PFSK-1 (cell line): ENCODE data around the gene GINS2.

Experiments used
- FOXP2 ChIP-seq: optimal IDR thresholded peaks from 2 replicates; pipeline ENCODE3; 2011; ENCODE audit warnings: borderline replicate concordance, control low read depth, inconsistent platforms; ENCODE audit not compliant: insufficient read depth; ENCODE audit errors: extremely low read length, extremely low read depth
- POLR2AphosphoS5 ChIP-seq: IDR thresholded peaks from 2 replicates; pipeline ENCODE4 v1.6.1; 2012; ENCODE audit warnings: low read depth, mild to moderate bottlenecking, control low read depth, low read length, moderate library complexity
- REST ChIP-seq, 2 experiments: IDR thresholded peaks; 2 replicates each; pipeline versions ENCODE4 v1.6.1 to v1.8.0; 2011 to 2012; ENCODE audit warnings: low read depth in 2 of 2, low read length in 2 of 2, control low read depth in 1 of 2, inconsistent platforms in 1 of 2, mild to moderate bottlenecking in 1 of 2, moderate library complexity in 1 of 2; ENCODE audit not compliant: insufficient read depth in 1 of 2
- SIN3A ChIP-seq: IDR thresholded peaks from 2 replicates; pipeline ENCODE4 v1.6.1; 2012; ENCODE audit warnings: mild to moderate bottlenecking, low read length, moderate library complexity, borderline replicate concordance; ENCODE audit not compliant: insufficient read depth
- TAF1 ChIP-seq: IDR thresholded peaks from 2 replicates; pipeline ENCODE4 v1.6.1; 2012; ENCODE audit warnings: low read length, control low read depth, borderline replicate concordance; ENCODE audit not compliant: insufficient read depth

The GINS2 gene

GRCh38 chr16:85662976-85663830 lies 25.6 kb downstream of the GINS2 start:
- TF ChIP-seq TAF1 = no peak
- no peak for TF ChIP-seq SIN3A
- no peak for TF ChIP-seq FOXP2
- TF ChIP-seq POLR2AphosphoS5 = no peak
- TF ChIP-seq REST (IDR thresholded peaks at IDR 0.05; ENCODE audit: insufficient read depth in 1 of 2, low read depth in 2 of 2, low read length in 2 of 2) = no peak

GRCh38 chr16:85662482-85662812 lies 26.3 kb downstream of the GINS2 start:
- TF ChIP-seq FOXP2 = no peak
- no peak for TF ChIP-seq TAF1
- no peak for TF ChIP-seq POLR2AphosphoS5
- TF ChIP-seq SIN3A = no peak
- no peak for TF ChIP-seq REST (IDR thresholded peaks at IDR 0.05; ENCODE audit: insufficient read depth in 1 of 2, low read depth in 2 of 2, low read length in 2 of 2)

- TF ChIP-seq TAF1 (no peak), POLR2AphosphoS5 (no peak), FOXP2 (no peak), SIN3A (no peak), REST (IDR thresholded peaks at IDR 0.05; ENCODE audit: insufficient read depth in 1 of 2, low read depth in 2 of 2, low read length in 2 of 2) (no peak)
Observed at GRCh38 chr16:85661740-85662481, 26.8 kb downstream of the GINS2 start.

- TF ChIP-seq FOXP2 (no peak), TAF1 (no peak), REST (IDR thresholded peaks at IDR 0.05; ENCODE audit: insufficient read depth in 1 of 2, low read depth in 2 of 2, low read length in 2 of 2) (no peak), SIN3A (no peak), POLR2AphosphoS5 (no peak)
Observed at GRCh38 chr16:85660843-85661739, 27.7 kb downstream of the GINS2 start.
